ENCODE measurements around the gene ATP5F1E. TPM values are rescaled to one million over a fixed set of nuclear protein-coding genes. Genes with fewer than 3 reads are reported as not detected.
A peak's percentile ranks its signal among the peaks of the same experiment; 100 is the strongest.

ATP5F1E gene
- total and polyA plus RNA-seq, 4 donors: 11.7 to 148 (median 27.7) TPM

- no peak overlapping the region for H3K9ac ChIP-seq (ENCODE audit: low read depth in 1 of 2, low read length in 2 of 2)
- H3K9me3 ChIP-seq (ENCODE audit: control insufficient read depth in 4 of 4, low read length in 3 of 4): no peaks in the 10 kb centered on the region
- peaks cover 3 to 11% (median 7%) of the 10 kb centered on the region in 4 donors for H3K4me1 ChIP-seq (ENCODE audit: control insufficient read depth in 4 of 4, insufficient read depth in 4 of 4, low read length in 3 of 4)
- H3K36me3 ChIP-seq (ENCODE audit: control insufficient read depth in 4 of 4, insufficient read depth in 3 of 4, low read depth in 1 of 4, low read length in 3 of 4): peaks cover 2 to 22% (median 9%) of the 10 kb centered on the region in 4 donors
- TF ChIP-seq NR2F2 (IDR thresholded peaks at IDR 0.05) (no peak), ZBTB33 (IDR thresholded peaks at IDR 0.05) (no peak), CTCF (IDR thresholded peaks at IDR 0.05; ENCODE audit: low read depth, low read length, missing input control) (no peak), RAD21 (IDR thresholded peaks at IDR 0.05) (no peak), FOXA2 (IDR thresholded peaks at IDR 0.05) (no peak), HNF4A (conservative IDR thresholded peaks at IDR 0.05) (no peak), FOXA1 (IDR thresholded peaks at IDR 0.05) (no peak), ATF3 (IDR thresholded peaks at IDR 0.05) (no peak), TAF1 (conservative IDR thresholded peaks at IDR 0.05) (no peak), REST (IDR thresholded peaks at IDR 0.05) (no peak), SP1 (IDR thresholded peaks at IDR 0.05) (no peak), RXRA (IDR thresholded peaks at IDR 0.05) (no peak)
- 89% methylated on average over 5 of the region's 5 CpGs for WGBS
- H3K27ac ChIP-seq (ENCODE audit: low read depth in 1 of 2, low read length in 2 of 2): no peak overlapping the region
- H3K4me3 ChIP-seq (ENCODE audit: low read depth in 1 of 3, low read length in 3 of 3): no peak overlapping the region
- DNase-seq (ENCODE audit: low spot score): no peak
- no peaks in the 10 kb centered on the region for H3K27me3 ChIP-seq (ENCODE audit: control insufficient read depth in 4 of 4, insufficient read depth in 4 of 4, low read length in 3 of 4)
Measured at GRCh38 chr20:59020938-59021551, 11.1 kb downstream of the ATP5F1E start.

GRCh38 chr20:59019217-59019616, 12.9 kb downstream of the ATP5F1E start, which contains the start of gene TUBB1:
Gene TUBB1 (plus strand): TSS chr20:59019429. CDS start chr20:59019523, 94 bp downstream.
- Histone ChIP-seq H3K9me3 (ENCODE audit: control insufficient read depth in 4 of 4, low read length in 3 of 4) (no peaks in the 10 kb centered on the region), H3K27me3 (ENCODE audit: control insufficient read depth in 4 of 4, insufficient read depth in 4 of 4, low read length in 3 of 4) (no peaks in the 10 kb centered on the region), H3K27ac (ENCODE audit: low read depth in 1 of 2, low read length in 2 of 2) (no peak within 1 kb of the TSS), H3K4me3 (ENCODE audit: low read depth in 1 of 3, low read length in 3 of 3) (no peak within 1 kb of the TSS), H3K36me3 (ENCODE audit: control insufficient read depth in 4 of 4, insufficient read depth in 3 of 4, low read depth in 1 of 4, low read length in 3 of 4) (peaks cover 2 to 12% (median 4%) of the 10 kb centered on the region in 4 donors), H3K4me1 (ENCODE audit: control insufficient read depth in 4 of 4, insufficient read depth in 4 of 4, low read length in 3 of 4) (peaks cover 0 to 10% (median 4%) of the 10 kb centered on the region in 4 donors), H3K9ac (ENCODE audit: low read depth in 1 of 2, low read length in 2 of 2) (no peak within 1 kb of the TSS)
- 97% methylated on average over 5 of the region's 5 CpGs for WGBS
- no peak for TF ChIP-seq NR2F2 (IDR thresholded peaks at IDR 0.05)
- peak; percentile 71 for DNase-seq (ENCODE audit: low spot score)

Measured in liver (tissue), 9 donors.